Osteocyte (in vitro differentiated cells): ENCODE results near the gene GGACT. TPM values are rescaled to one million over a fixed set of nuclear protein-coding genes. Genes with fewer than 3 reads are reported as not detected.

Experiments used
- DNase-seq: peaks from one replicate; pipeline ENCODE4 v3.0.0; 2021; ENCODE audit warnings: mixed read lengths; ENCODE audit not compliant: unreplicated experiment; ENCODE audit errors: extremely low spot score
- H3K27ac Mint-ChIP-seq: one replicate; pipeline ENCODE4 v1.8.0; 2021; ENCODE audit warnings: mild to moderate bottlenecking, mixed read lengths; ENCODE audit not compliant: unreplicated experiment
- H3K27me3 Mint-ChIP-seq: one replicate; pipeline ENCODE4 v1.8.0; 2021; ENCODE audit warnings: mixed read lengths; ENCODE audit not compliant: unreplicated experiment
- H3K36me3 Mint-ChIP-seq: one replicate; pipeline ENCODE4 v1.8.0; 2021; ENCODE audit warnings: mixed read lengths; ENCODE audit not compliant: unreplicated experiment
- H3K4me1 Mint-ChIP-seq: one replicate; pipeline ENCODE4 v1.8.0; 2021; ENCODE audit warnings: mixed read lengths; ENCODE audit not compliant: unreplicated experiment
- H3K4me3 Mint-ChIP-seq: one replicate; pipeline ENCODE4 v1.8.0; 2021; ENCODE audit warnings: mild to moderate bottlenecking, moderate library complexity, mixed read lengths; ENCODE audit not compliant: unreplicated experiment
- H3K9me3 Mint-ChIP-seq: one replicate; pipeline ENCODE4 v1.8.0; 2021; ENCODE audit warnings: mixed read lengths; ENCODE audit not compliant: unreplicated experiment
- CTCF ChIP-seq: fragments of 200-600 bp; sonication (generic); IDR thresholded peaks from 2 replicates; pipeline ENCODE4 v1.5.0; 2021; ENCODE audit warnings: antibody characterized with exemption, mild to moderate bottlenecking, moderate library complexity
- total RNA-seq: library from RNA; stranded (reverse); gene quantifications from 2 replicates; pipeline ENCODE4 v1.2.1, GENCODE V29; 2021

GGACT gene
- total RNA-seq, 1 donor from 2014 or later: 7.1 TPM

- H3K9me3 Mint-ChIP-seq: no peaks in the 10 kb centered on the region
- peaks cover 1% of the 10 kb centered on the region for H3K36me3 Mint-ChIP-seq
- DNase-seq: peak; percentile 77
- no peak for TF ChIP-seq CTCF
- no peaks in the 10 kb centered on the region for H3K27me3 Mint-ChIP-seq
- no peak overlapping the region for H3K4me3 Mint-ChIP-seq
- H3K4me1 Mint-ChIP-seq: no peaks in the 10 kb centered on the region
- no peak overlapping the region for H3K27ac Mint-ChIP-seq
Measured at GRCh38 chr13:100566543-100566942, 22.0 kb downstream of the GGACT start.

DNA sequence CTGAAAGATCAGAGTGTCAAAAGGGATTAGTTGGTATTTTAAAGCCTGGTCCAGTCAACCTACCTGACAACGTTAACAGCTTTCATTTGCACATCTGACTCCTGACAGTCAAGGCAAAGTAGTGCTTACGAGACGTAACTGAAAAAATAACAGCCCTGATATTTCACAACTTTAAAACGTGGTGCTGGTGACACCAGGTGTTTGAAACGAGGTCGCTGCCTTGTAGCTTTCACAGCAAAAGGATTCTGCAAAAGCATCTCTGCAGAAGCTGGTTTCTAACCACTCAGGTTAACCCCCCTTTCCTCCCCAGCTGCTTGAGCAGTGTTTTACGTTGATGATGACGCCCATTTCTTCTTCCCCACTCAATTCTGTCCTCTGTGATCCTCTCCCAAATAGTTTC is 23.3 kb downstream of the GGACT start:
- Mint-ChIP-seq H3K36me3 (peaks cover 1% of the 10 kb centered on the region), H3K4me1 (peaks cover 5% of the 10 kb centered on the region), H3K9me3 (no peaks in the 10 kb centered on the region), H3K27me3 (no peaks in the 10 kb centered on the region), H3K27ac (no peak overlapping the region), H3K4me3 (no peak overlapping the region)
- peak; percentile 42 for DNase-seq
- no peak for TF ChIP-seq CTCF

DNA sequence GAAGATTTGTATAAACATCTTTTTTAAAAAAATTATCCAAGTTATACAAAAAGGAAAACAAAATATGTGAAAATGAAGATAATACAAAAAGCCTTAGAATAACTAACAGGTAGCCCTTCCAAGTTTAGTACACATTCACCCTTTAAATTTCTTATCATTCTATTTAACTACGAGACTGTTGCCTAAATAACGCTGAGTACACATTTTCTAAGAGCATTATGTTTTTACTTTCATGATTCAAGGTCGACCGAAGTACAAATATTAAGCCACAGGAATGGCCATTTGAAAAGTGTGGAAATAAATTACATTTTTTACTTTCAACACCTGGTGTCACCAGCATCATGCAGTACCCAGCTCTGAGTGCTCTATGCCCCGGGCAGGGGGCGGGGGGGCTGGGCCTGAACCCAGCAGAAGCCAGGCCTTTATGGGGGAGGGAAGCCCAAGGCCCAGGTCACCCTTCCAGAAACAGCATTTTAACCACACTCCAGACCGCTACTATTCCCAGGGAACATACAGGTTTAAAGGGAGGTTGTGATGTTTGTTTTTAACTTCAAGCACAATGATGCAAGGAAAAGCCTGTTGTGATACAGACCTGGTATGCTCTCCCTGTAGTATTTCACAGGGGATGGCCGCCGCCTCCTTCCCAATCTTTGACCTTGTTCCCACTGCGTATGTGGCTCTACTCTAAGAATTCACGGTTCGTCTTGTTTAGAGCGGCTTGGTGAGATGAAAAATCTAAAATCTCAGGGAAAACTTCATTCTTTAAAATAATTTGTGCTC is 24.0 kb downstream of the GGACT start:
- H3K36me3 Mint-ChIP-seq: peaks cover 1% of the 10 kb centered on the region
- peaks cover 5% of the 10 kb centered on the region for H3K4me1 Mint-ChIP-seq
- H3K27me3 Mint-ChIP-seq: no peaks in the 10 kb centered on the region
- no peak overlapping the region for H3K4me3 Mint-ChIP-seq
- no peaks in the 10 kb centered on the region for H3K9me3 Mint-ChIP-seq
- peak; percentile 49 for DNase-seq
- no peak overlapping the region for H3K27ac Mint-ChIP-seq
- TF ChIP-seq CTCF: no peak

DNA sequence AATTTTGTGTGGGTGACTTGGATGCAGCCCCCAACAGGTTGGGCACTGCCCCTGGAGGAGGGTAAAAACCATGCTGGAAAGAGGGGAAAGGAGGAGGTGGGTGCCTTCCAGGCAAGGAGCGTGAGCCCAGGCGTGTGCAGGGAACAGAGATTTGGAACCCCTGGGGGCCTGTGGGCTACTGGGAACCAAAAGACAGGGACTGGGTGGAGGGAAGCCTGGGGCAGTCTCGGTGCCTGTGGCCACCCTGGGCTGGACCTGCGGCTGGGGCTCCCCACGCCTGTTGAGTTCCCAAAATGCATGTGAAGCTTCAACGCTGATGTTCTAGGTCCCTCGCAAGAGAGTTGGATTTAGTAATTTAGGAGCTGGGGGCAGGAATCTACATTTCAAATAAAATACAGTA is 24.8 kb downstream of the GGACT start:
- H3K4me1 Mint-ChIP-seq: peaks cover 5% of the 10 kb centered on the region
- no peaks in the 10 kb centered on the region for H3K9me3 Mint-ChIP-seq
- H3K27me3 Mint-ChIP-seq: no peaks in the 10 kb centered on the region
- TF ChIP-seq CTCF: no peak
- no peak overlapping the region for H3K4me3 Mint-ChIP-seq
- peak; percentile 75 for DNase-seq
- H3K36me3 Mint-ChIP-seq: peaks cover 1% of the 10 kb centered on the region
- H3K27ac Mint-ChIP-seq: no peak overlapping the region

- H3K27ac Mint-ChIP-seq: no peak overlapping the region
- H3K27me3 Mint-ChIP-seq: no peaks in the 10 kb centered on the region
- DNase-seq: peak; percentile 81
- no peak for TF ChIP-seq CTCF
- peaks cover 1% of the 10 kb centered on the region for H3K36me3 Mint-ChIP-seq
- no peaks in the 10 kb centered on the region for H3K9me3 Mint-ChIP-seq
- H3K4me3 Mint-ChIP-seq: no peak overlapping the region
- H3K4me1 Mint-ChIP-seq: peaks cover 5% of the 10 kb centered on the region
Measured at GRCh38 chr13:100561599-100562204, 26.9 kb downstream of the GGACT start.
